GM12878 (cell line): Measurements from ENCODE around the gene IL10RA. TPM values are rescaled to one million over a fixed set of nuclear protein-coding genes. Genes with fewer than 3 reads are reported as not detected.

Experiments used
- ATF3 ChIP-seq: IDR thresholded peaks from 2 replicates; pipeline ENCODE4 v1.6.1; 2011; ENCODE audit warnings: low read depth, mild to moderate bottlenecking, low read length, moderate library complexity, borderline replicate concordance; ENCODE audit errors: extremely low read depth
- BCL11A ChIP-seq: IDR thresholded peaks from 2 replicates; pipeline ENCODE4 v1.6.1; 2011; ENCODE audit warnings: low read depth, low read length
- CEBPZ ChIP-seq: fragments of 150-350 bp; IDR thresholded peaks from 2 replicates; pipeline ENCODE4 v1.6.1; 2016; ENCODE audit warnings: low read depth, low read length
- EGR1 ChIP-seq, 2 experiments: IDR thresholded peaks; 1 replicate in 1 of 2; 2 replicates in 1 of 2; pipeline ENCODE4 v1.6.1; 2011 to 2012; ENCODE audit warnings: low read depth in 2 of 2, low read length in 2 of 2, borderline replicate concordance in 1 of 2, mild to moderate bottlenecking in 1 of 2, moderate library complexity in 1 of 2
- FOS ChIP-seq: IDR thresholded peaks from 3 replicates; pipeline ENCODE4 v1.6.1; 2011; ENCODE audit warnings: borderline replicate concordance; ENCODE audit not compliant: insufficient read length; ENCODE audit errors: extremely low read depth
- FOXK2 ChIP-seq: fragments of 450-650 bp; IDR thresholded peaks from 2 replicates; pipeline ENCODE4 v1.6.1; 2017; ENCODE audit warnings: mild to moderate bottlenecking, moderate library complexity
- MAX ChIP-seq: IDR thresholded peaks from 2 replicates; pipeline ENCODE4 v1.6.1; 2012; ENCODE audit warnings: low read depth, low read length, improper control_type of control experiment
- MLLT1 ChIP-seq: fragments of 450-650 bp; IDR thresholded peaks from 2 replicates; pipeline ENCODE4 v1.6.1; 2016; ENCODE audit warnings: mild to moderate bottlenecking
- NFXL1 ChIP-seq: fragments of 450-650 bp; IDR thresholded peaks from 2 replicates; pipeline ENCODE4 v1.6.1; 2017; ENCODE audit warnings: antibody characterized with exemption, mild to moderate bottlenecking, borderline replicate concordance
- PAX8 ChIP-seq: fragments of 450-650 bp; IDR thresholded peaks from 2 replicates; pipeline ENCODE4 v1.6.1; 2017; ENCODE audit warnings: mild to moderate bottlenecking, moderate library complexity
- SMAD1 ChIP-seq: fragments of 450-650 bp; IDR thresholded peaks from 2 replicates; pipeline ENCODE4 v1.6.1; 2018; ENCODE audit warnings: mild to moderate bottlenecking, low read depth; ENCODE audit not compliant: partially characterized antibody
- STAT3 ChIP-seq: IDR thresholded peaks from 2 replicates; pipeline ENCODE4 v1.6.1; 2011; ENCODE audit warnings: low read depth, low read length, improper control_type of control experiment
- YBX1 ChIP-seq: fragments of 450-650 bp; IDR thresholded peaks from 2 replicates; pipeline ENCODE4 v1.6.1; 2016; ENCODE audit warnings: antibody characterized with exemption
- ZNF384 ChIP-seq: IDR thresholded peaks from 2 replicates; pipeline ENCODE4 v1.6.1; 2012; ENCODE audit warnings: low read depth, mild to moderate bottlenecking, low read length, improper control_type of control experiment, borderline replicate concordance
- polyA plus RNA-seq, 11 experiments: library from polyadenylated mRNA; depleted of rRNA in 4 of 11; unstranded in 6 of 11; stranded (reverse) in 5 of 11; fragments of >200 nt; fragmentation: Nextera tagmentation in 4 of 11; fragmentation: Illumina TruSeq in 1 of 11; extraction: Ambion mirVana in 4 of 11; extraction: Trizol in 1 of 11; gene quantifications; 1 replicate in 1 of 11; 2 replicates in 10 of 11; pipeline versions ENCODE4 v1.2.1 to v1.2.3, GENCODE V29; 2011 to 2016; ENCODE audit warnings: inconsistent platforms in 2 of 11, missing spikeins in 2 of 11, low read depth in 1 of 11
- total RNA-seq, 4 experiments: library from RNA; depleted of rRNA in 3 of 4; stranded (reverse); fragments of >200 nt in 3 of 4; fragmentation: Illumina TruSeq in 1 of 4; extraction: Trizol in 1 of 4; gene quantifications; 2 replicates each; pipeline versions ENCODE4 v1.2.1 to v1.2.3, GENCODE V29; 2013 to 2021
- TF ChIP-seq, protein P1 (sequence below): fragments of 450-650 bp; IDR thresholded peaks from 2 replicates; pipeline ENCODE4 v1.6.1; 2017; ENCODE audit warnings: mild to moderate bottlenecking, low read depth, inconsistent platforms; ENCODE audit not compliant: poor library complexity, severe bottlenecking
- TF ChIP-seq, protein P2 (sequence below), 3 experiments: IDR thresholded peaks in 2 of 3; conservative IDR thresholded peaks in 1 of 3; 2 replicates each; pipeline ENCODE4 v1.5.1; 2011; ENCODE audit warnings: low read depth in 3 of 3, low read length in 3 of 3, mild to moderate bottlenecking in 3 of 3, control low read depth in 2 of 3, moderate library complexity in 2 of 3, inconsistent platforms in 1 of 3, mixed read lengths in 1 of 3; ENCODE audit not compliant: control insufficient read depth in 2 of 3, insufficient read depth in 1 of 3; ENCODE audit errors: extremely low read depth in 1 of 3
- TF ChIP-seq, protein P3 (sequence below): IDR thresholded peaks from 2 replicates; pipeline ENCODE4 v1.6.1; 2012; ENCODE audit warnings: low read depth, low read length, improper control_type of control experiment

Gene IL10RA
- total and polyA plus RNA-seq, 10 of the 15 experiments (the other 5 are each of a cell fraction or from before 2014, with no cell fraction given), result 0.77 to 45.9 (median 9.6) TPM

DNA sequence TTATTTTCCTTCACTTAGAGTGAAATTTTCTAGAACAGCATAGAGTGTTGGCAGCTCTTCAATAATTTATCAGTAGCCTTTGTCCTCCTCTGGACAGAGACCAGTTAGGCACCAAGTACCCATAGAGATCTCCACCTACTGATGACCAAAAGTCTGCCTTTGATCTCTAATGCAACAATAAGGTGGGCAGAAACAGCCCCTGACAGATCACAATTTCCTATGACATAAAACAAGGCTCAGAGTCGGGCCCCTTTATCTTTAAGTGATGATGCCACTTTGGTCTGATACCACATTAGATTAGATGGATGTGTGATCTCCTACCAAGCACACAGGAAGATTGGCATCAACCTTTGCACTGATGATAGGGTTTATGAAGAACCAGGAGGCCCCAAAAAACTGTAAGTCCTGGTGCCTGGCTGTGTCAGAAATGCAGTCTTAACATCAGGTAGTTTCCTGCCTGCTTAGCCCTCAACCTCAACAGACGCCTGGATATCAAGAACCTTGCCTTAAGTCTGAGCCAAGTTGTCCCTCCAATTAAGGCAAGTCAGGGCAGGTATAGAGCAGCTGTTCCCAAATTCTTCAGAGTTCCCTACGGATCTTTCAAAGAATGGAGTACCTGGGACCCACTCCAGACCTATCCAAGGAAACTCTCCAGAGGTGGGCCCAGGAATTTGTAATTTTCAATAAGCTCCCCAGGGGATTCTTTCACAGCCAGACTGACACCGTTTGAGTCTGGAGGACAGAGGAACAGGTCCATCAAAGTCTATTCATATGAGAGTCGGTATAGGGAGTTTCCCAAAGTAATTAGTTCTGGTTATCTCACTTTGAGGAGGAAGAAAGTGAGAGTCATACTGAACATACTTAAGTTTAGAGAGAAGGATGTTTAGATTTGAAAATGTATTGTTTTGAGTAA lies 60.1 kb downstream of the IL10RA start (continued):
- no peak for TF ChIP-seq YBX1
- no peak for TF ChIP-seq MLLT1
- TF ChIP-seq CEBPZ, result no peak
- TF ChIP-seq, protein P1, sequence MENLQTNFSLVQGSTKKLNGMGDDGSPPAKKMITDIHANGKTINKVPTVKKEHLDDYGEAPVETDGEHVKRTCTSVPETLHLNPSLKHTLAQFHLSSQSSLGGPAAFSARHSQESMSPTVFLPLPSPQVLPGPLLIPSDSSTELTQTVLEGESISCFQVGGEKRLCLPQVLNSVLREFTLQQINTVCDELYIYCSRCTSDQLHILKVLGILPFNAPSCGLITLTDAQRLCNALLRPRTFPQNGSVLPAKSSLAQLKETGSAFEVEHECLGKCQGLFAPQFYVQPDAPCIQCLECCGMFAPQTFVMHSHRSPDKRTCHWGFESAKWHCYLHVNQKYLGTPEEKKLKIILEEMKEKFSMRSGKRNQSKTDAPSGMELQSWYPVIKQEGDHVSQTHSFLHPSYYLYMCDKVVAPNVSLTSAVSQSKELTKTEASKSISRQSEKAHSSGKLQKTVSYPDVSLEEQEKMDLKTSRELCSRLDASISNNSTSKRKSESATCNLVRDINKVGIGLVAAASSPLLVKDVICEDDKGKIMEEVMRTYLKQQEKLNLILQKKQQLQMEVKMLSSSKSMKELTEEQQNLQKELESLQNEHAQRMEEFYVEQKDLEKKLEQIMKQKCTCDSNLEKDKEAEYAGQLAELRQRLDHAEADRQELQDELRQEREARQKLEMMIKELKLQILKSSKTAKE, result peak; percentile 85
- no peak for TF ChIP-seq STAT3
- no peak for TF ChIP-seq NFXL1
- no peak for TF ChIP-seq ZNF384
- no peak for TF ChIP-seq EGR1 (IDR thresholded peaks at IDR 0.05; ENCODE audit: borderline replicate concordance in 1 of 2, low read depth in 2 of 2, low read length in 2 of 2)
- TF ChIP-seq, protein P2, sequence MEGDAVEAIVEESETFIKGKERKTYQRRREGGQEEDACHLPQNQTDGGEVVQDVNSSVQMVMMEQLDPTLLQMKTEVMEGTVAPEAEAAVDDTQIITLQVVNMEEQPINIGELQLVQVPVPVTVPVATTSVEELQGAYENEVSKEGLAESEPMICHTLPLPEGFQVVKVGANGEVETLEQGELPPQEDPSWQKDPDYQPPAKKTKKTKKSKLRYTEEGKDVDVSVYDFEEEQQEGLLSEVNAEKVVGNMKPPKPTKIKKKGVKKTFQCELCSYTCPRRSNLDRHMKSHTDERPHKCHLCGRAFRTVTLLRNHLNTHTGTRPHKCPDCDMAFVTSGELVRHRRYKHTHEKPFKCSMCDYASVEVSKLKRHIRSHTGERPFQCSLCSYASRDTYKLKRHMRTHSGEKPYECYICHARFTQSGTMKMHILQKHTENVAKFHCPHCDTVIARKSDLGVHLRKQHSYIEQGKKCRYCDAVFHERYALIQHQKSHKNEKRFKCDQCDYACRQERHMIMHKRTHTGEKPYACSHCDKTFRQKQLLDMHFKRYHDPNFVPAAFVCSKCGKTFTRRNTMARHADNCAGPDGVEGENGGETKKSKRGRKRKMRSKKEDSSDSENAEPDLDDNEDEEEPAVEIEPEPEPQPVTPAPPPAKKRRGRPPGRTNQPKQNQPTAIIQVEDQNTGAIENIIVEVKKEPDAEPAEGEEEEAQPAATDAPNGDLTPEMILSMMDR (IDR thresholded peaks at IDR 0.05 in 2 of 3, conservative IDR thresholded peaks at IDR 0.05 in 1 of 3; ENCODE audit: control insufficient read depth in 2 of 3, extremely low read depth in 1 of 3, insufficient read depth in 1 of 3, low read depth in 3 of 3, low read length in 3 of 3), result no peak
- TF ChIP-seq FOS, result no peak
- no peak for TF ChIP-seq PAX8
- TF ChIP-seq, protein P3, sequence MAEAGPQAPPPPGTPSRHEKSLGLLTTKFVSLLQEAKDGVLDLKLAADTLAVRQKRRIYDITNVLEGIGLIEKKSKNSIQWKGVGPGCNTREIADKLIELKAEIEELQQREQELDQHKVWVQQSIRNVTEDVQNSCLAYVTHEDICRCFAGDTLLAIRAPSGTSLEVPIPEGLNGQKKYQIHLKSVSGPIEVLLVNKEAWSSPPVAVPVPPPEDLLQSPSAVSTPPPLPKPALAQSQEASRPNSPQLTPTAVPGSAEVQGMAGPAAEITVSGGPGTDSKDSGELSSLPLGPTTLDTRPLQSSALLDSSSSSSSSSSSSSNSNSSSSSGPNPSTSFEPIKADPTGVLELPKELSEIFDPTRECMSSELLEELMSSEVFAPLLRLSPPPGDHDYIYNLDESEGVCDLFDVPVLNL, result no peak
- TF ChIP-seq MAX, result no peak
- no peak for TF ChIP-seq FOXK2
- no peak for TF ChIP-seq ATF3
- TF ChIP-seq SMAD1, result no peak
- peak; percentile 35; the same call in 1 of the 2 replicates for TF ChIP-seq BCL11A
